Stimulated activated CD4-positive, alpha-beta T cell treated with anti-CD3 and anti-CD28 coated beads, Interleukin-2, amount 100 ng/mL, for 24 hours (primary cell): ENCODE data around the gene CALML5.

Source experiments
- DNase-seq, 2 donors: peaks; one replicate each; pipeline ENCODE4 v3.0.0-alpha.2; 2020

CALML5 gene

GRCh38 chr10:5532618-5533097, 33.3 kb upstream of the CALML5 start:
- no peak for DNase-seq

DNA sequence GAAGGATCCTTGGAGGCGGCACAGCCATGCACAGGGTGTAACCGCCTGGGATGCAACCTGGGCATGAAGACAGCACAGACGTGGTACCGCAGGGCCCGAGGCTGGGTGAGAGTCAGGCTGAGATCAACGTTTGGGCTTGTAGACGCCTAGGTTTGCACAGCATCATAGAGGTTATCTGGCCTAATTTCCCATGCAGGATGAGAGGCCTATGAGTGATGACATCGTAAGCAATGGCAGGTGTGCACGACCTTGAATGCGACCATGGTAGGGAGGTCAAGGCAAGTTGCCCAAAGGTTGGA, 32.9 kb upstream of the CALML5 start:
- DNase-seq: no peak

- DNase-seq: no peak
Observed at GRCh38 chr10:5531558-5532306, 32.4 kb upstream of the CALML5 start.

DNA sequence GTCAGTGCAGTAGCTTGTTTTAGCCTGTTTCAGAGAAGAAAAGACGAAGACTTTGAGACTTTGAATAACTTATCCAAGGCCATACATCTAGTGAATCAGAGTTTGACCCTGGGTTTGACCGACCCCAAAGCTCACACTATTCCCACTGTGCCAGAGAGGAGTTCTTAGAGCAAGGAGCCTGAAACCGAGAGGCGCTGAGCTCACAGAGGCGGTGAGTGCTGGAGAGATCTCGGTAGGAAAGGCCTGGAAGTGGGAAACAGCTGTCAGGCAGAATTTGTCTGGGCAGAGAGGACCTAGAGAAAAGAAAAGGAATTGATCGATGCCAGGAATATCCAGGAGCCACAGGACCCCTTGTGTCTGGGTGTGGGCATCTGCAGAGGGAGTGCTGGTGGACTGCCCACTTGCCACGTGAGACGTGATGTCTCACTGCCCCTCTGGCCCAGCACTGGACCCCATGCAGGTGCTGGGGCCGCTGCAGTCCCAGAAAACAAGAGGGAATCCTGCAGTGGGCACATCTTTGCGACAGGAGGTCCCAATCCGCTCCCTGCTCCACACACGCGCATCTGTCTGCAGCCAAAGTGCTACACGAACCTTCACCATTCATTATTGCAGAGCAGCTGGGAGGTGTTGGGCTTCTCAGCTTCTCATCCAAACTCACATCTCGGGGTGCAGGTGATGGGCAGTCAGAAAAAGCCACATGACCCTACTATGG, 31.6 kb upstream of the CALML5 start:
- DNase-seq: no peak

GRCh38 chr10:5530412-5530806, 31.0 kb upstream of the CALML5 start:
- DNase-seq: no peak

DNA sequence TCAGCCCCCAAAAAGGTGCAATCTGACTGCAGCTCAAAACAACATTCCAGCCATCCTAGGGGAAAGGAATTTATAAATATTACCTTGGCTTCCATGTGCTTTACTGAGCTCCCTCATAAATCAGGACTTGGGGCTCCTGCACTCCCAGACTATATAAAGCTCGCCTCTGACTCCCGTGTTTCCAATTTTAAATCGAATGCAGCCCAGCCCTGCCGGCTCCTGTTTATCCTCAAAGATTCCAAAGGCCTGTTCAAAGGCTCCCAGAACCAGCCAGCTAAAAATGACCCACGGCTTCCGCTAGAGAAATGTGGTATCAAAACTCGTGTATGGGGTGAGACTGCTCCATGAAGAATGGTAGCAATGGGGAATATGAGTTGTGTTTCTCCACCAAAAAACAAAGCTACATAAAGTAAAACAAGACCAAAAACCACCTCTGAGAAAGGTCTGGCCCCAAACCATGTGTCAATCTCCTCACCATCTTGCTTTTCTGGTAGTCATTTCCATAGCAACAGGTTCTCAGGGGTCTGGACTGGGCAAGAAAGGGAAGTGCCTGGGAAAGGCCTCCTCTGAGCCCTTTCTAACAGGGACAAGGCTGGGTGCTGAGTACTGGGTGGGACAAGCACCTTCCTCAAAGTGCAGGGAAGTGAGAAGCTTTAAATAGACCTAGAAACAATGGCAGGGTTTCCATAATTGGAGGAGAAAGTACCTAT, 30.5 kb upstream of the CALML5 start:
- DNase-seq: no peak

GRCh38 chr10:5528989-5529701, 29.8 kb upstream of the CALML5 start:
- no peak for DNase-seq

DNA sequence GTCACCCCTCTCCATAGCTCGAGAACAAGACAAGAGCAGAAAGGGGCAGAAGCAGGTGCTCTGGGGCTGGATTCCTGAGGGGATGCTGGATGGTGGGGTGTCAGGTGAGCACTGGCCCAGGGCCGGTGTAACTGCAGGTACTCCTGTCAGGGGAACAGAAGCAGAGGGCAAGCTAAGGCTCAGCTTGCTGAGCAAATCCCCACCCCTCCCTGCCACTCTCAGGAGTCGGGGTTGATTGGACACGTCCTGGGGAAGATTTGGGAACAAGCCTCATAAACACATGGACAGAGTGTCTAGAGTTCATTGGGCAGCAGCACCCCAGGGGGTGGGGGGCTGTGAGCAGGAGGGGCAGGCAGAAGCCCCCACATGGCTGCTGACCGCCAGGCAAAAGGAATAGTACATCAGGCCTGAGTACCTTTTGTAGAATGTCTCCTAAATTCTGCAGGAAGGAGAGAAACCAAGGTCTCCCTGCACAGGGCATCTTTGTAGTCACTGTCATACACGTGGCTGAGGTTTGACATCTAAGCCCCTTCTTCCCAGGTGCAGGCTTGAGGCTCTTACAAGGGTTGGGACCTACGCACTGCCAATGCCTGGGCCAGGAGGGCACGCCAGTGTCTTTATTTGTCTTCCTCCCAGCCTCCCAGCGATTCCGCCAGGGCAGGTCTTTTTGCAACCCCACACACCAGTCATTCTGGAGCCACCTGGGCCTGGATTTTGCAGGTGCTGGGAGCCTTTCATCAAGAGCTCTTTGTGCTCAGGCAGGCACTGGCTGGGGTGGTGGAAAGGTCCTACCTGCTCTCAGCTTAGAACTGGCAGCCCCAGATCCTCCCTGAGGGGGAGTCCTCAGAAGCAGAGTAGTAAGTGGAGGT, 28.2 kb upstream of the CALML5 start:
- DNase-seq: no peak

- no peak for DNase-seq
Observed at GRCh38 chr10:5526691-5527331, 27.4 kb upstream of the CALML5 start.

- no peak for DNase-seq
Observed at GRCh38 chr10:5525561-5526341, 26.4 kb upstream of the CALML5 start.

DNA sequence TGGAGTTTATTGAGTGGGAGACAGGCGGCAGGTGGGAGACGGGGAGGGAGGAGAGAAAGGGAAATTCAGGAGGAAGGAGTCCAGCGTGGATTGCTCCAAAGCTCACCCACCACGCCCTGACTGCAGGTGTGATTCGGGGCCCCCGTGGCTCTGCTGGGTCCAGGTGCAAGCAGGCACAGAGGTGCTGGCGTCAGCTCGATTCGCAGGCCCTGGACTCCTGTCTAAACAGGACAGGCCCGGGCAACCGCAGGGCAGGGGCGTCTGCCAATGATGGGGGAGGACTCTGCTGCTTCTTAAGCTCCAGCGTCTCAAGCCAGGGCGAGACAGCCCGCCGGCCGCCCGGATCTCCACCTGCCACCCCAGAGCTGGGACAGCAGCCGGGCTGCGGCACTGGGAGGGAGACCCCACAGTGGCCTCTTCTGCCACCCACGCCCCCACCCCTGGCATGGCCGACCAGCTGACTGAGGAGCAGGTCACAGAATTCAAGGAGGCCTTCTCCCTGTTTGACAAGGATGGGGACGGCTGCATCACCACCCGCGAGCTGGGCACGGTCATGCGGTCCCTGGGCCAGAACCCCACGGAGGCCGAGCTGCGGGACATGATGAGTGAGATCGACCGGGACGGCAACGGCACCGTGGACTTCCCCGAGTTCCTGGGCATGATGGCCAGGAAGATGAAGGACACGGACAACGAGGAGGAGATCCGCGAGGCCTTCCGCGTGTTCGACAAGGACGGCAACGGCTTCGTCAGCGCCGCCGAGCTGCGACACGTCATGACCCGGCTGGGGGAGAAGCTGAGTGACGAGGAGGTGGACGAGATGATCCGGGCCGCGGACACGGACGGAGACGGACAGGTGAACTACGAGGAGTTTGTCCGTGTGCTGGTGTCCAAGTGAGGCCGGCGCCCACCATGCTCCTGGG, 25.5 kb upstream of the CALML5 start, which contains the start of gene CALML3:
TSS of gene CALML3 (plus strand) at position 321 of the 920 bp plus-strand sequence. CDS start at position 446, 125 bp downstream.
- DNase-seq: no peak

GRCh38 chr10:5523796-5524574, 24.6 kb upstream of the CALML5 start:
- no peak for DNase-seq

- no peak for DNase-seq
Observed at GRCh38 chr10:5522913-5523560, 23.7 kb upstream of the CALML5 start.

GRCh38 chr10:5519054-5519453, 19.7 kb upstream of the CALML5 start:
- DNase-seq: no peak

DNA sequence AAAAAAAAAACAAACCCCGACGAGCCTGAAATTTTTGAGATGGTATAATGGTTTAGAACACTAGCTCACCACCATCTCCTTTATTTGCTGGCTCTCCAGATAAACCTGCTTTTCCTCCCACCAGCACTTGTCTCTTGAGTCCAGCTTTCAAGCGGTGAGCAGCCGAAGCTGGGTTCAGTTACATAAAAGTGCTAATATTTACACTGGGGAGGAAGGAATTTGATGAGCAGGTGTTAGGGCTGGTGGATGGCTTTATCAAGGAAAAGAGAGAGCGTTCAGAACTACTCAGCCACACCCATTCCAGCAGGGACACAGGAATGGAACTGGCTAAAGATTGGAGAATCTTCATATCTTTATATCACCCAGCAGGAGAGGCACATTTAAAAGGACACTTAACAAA, 18.8 kb upstream of the CALML5 start:
- DNase-seq: no peak

DNA sequence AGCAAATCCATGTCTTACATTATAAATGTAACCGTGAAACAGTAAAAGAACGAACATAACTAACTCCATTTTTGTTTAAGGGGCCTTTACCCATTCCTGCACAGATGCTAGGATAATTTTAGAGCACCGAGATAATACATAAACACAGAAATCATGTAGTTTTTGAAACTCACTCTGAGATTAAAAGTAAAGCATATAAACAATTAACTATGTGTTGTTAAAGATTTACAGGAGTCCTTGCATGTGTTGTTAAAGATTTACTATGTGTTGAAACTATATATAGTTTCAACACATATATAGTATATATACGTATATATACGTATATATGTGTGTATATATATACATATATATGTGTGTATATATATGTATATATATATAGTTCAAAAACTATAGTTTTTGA, 18.2 kb upstream of the CALML5 start:
- DNase-seq: no peak

DNA sequence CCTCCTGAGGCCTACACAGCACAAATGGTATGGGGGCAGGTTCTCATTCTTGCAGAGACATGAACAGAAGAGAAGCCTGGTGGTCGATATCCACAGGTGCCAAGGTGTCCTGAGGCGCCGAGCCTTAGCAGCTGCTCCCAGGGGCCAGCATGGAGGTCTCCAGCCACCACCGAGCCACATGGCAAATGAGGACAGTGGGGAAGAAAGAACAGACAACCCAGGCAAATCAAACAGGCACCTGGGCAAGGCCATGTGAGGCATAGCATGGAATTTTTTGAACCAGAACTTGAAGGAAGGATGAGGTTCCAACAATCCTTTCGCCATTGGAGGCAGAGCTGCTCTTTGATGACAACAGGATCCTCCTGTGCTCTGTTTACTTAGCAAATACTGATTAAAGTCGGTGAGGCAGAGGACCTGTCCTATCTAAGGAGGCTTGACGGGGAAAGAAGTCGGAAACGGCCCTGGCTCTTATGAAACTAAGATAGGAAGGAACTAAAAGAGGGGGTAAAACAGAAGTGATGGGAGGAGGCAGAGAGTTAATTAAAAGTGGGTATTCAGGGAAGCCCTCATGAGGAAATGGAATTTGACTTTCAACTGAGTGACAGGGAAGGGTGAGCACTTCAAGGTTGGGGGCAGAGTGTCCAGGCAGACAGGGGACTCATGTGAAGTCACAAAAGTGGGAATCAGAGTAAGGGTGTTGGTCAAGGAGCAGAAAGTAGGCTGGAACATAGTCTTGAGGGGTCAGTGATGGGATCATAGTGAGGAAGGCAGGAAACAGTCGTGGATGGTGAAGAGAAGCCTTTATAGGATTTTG, 16.8 kb upstream of the CALML5 start:
- DNase-seq: no peak
